Naive thymus-derived CD8-positive, alpha-beta T cell (primary cell): Measurements from ENCODE around the gene CCDC57. TPM values are rescaled to one million over a fixed set of nuclear protein-coding genes. Genes with fewer than 3 reads are reported as not detected.

Experiments used
- ATAC-seq, 2 donors: fragments of 150-1000 bp; cut with Tn5 transposase in 1 of 2; sonication (Bioruptor Pico), chemical (Tn5 transposase) in 1 of 2; 1 replicate in 1 of 2; 2 replicates in 1 of 2; pipeline ENCODE4 v1.10.0; 2021; ENCODE audit warnings: mild to moderate bottlenecking in 2 of 2, moderate library complexity in 2 of 2
- POLR2A ChIA-PET: fragments of 350-600 bp; sonication (Branson Sonifier 250); formaldehyde crosslinking; loops from one replicate; lab custom pipeline; 2021; ENCODE audit warnings: antibody characterized with exemption; lab: Charles Lee
- DNase-seq, 10 donors: peaks; one replicate each; pipeline versions ENCODE4 v3.0.0 to v3.0.0-alpha.2; 2020 to 2022
- H3K27ac Mint-ChIP-seq, 10 donors: one replicate each; pipeline ENCODE4 v1.8.0; 2020 to 2022; ENCODE audit warnings: mild to moderate bottlenecking in 10 of 10, mixed read lengths in 10 of 10, moderate library complexity in 4 of 10, inconsistent platforms in 1 of 10
- H3K27me3 Mint-ChIP-seq, 5 donors: one replicate each; pipeline ENCODE4 v1.8.0; 2021 to 2022; ENCODE audit warnings: mixed read lengths in 5 of 5
- H3K36me3 Mint-ChIP-seq, 3 donors: one replicate each; pipeline ENCODE4 v1.8.0; 2020 to 2022; ENCODE audit warnings: mixed read lengths in 3 of 3, mild to moderate bottlenecking in 2 of 3, inconsistent platforms in 1 of 3
- H3K4me1 Mint-ChIP-seq, 4 donors: one replicate each; pipeline ENCODE4 v1.8.0; 2021 to 2022; ENCODE audit warnings: mixed read lengths in 4 of 4
- H3K4me3 Mint-ChIP-seq, 10 donors: one replicate each; pipeline ENCODE4 v1.8.0; 2020 to 2022; ENCODE audit warnings: mild to moderate bottlenecking in 10 of 10, mixed read lengths in 10 of 10, moderate library complexity in 6 of 10, inconsistent platforms in 1 of 10
- H3K9me3 Mint-ChIP-seq, 9 donors: one replicate each; pipeline ENCODE4 v1.8.0; 2020 to 2022; ENCODE audit warnings: mixed read lengths in 9 of 9, mild to moderate bottlenecking in 3 of 9, inconsistent platforms in 1 of 9, moderate library complexity in 1 of 9
- polyA plus RNA-seq, 3 donors: library from polyadenylated mRNA; unstranded; fragments of 300-500 nt; fragmentation: Illumina TruSeq; gene quantifications; one replicate each; pipeline ENCODE4 v1.2.3, GENCODE V29; 2021
- total RNA-seq, 8 experiments: library from RNA in 2 of 8; stranded (reverse) in 2 of 8; gene quantifications; one replicate each; pipeline ENCODE4 v1.2.3 and lab custom pipeline; 2021 to 2026

CCDC57 gene
- total and polyA plus RNA-seq, 5 experiments from 2014 or later, result 39.6 to 80.0 (median 53.5) TPM

- Mint-ChIP-seq H3K27me3 (no peaks in the 10 kb centered on the region), H3K4me1 (no peaks in the 10 kb centered on the region), H3K9me3 (no peaks in the 10 kb centered on the region), H3K36me3 (peaks cover 0 to 22% (median 0%) of the 10 kb centered on the region in 3 donors), H3K4me3 (no peak overlapping the region), H3K27ac (no peak overlapping the region)
- ATAC-seq (no peak), DNase-seq (peak in 2 of 10 donors; percentile 6 to 40)
- POLR2A ChIA-PET, result no interaction called here
Observed at GRCh38 chr17:82086941-82087906, 125.4 kb downstream of the CCDC57 start.

- ATAC-seq (no peak), DNase-seq (peak in 1 of 10 donors; percentile 49)
- H3K4me3 Mint-ChIP-seq, result no peak overlapping the region
- no peaks in the 10 kb centered on the region for H3K9me3 Mint-ChIP-seq
- peaks cover 0 to 25% (median 0%) of the 10 kb centered on the region in 3 donors for H3K36me3 Mint-ChIP-seq
- no peaks in the 10 kb centered on the region for H3K4me1 Mint-ChIP-seq
- H3K27me3 Mint-ChIP-seq, result no peaks in the 10 kb centered on the region
- POLR2A ChIA-PET, result interaction anchor here (0.6 kb wide), 1 partner anchor 19 kb away, joined by 3 read pairs; no protein-coding TSS in a partner anchor
- no peak overlapping the region for H3K27ac Mint-ChIP-seq
Observed at GRCh38 chr17:82085931-82086764, 126.5 kb downstream of the CCDC57 start.

- Mint-ChIP-seq H3K27me3 (no peaks in the 10 kb centered on the region), H3K36me3 (peaks cover 0 to 26% (median 0%) of the 10 kb centered on the region in 3 donors), H3K4me3 (no peak overlapping the region), H3K27ac (peak overlapping the region in 1 of 10 donors; percentile 44), H3K4me1 (no peaks in the 10 kb centered on the region), H3K9me3 (no peaks in the 10 kb centered on the region)
- DNase-seq (peak in 2 of 10 donors; percentile 5 to 32), ATAC-seq (no peak)
- POLR2A ChIA-PET, result no interaction called here
Observed at GRCh38 chr17:82085031-82085861, 127.4 kb downstream of the CCDC57 start.

- Mint-ChIP-seq H3K27ac (peak overlapping the region in 1 of 10 donors; percentile 9), H3K36me3 (peaks cover 0 to 31% (median 3%) of the 10 kb centered on the region in 3 donors), H3K9me3 (no peaks in the 10 kb centered on the region), H3K27me3 (no peaks in the 10 kb centered on the region), H3K4me1 (no peaks in the 10 kb centered on the region), H3K4me3 (no peak overlapping the region)
- POLR2A ChIA-PET, result no interaction called here
- peak in 1 of 10 donors; percentile 3 for DNase-seq
- no peak for ATAC-seq
Observed at GRCh38 chr17:82084373-82085030, 128.1 kb downstream of the CCDC57 start.

GRCh38 chr17:82083533-82084359 lies 128.9 kb downstream of the CCDC57 start:
- peaks cover 0 to 34% (median 5%) of the 10 kb centered on the region in 3 donors for H3K36me3 Mint-ChIP-seq

GRCh38 chr17:82083009-82083408 lies 129.6 kb downstream of the CCDC57 start:
- no peak for DNase-seq
- ATAC-seq, result no peak
- no peak overlapping the region for H3K27ac Mint-ChIP-seq
- H3K4me3 Mint-ChIP-seq, result no peak overlapping the region
- POLR2A ChIA-PET, result interaction anchor here (1.0 kb wide), 1 partner anchor 43 kb away, joined by 3 read pairs; no protein-coding TSS in a partner anchor
- no peaks in the 10 kb centered on the region for H3K27me3 Mint-ChIP-seq
- no peaks in the 10 kb centered on the region for H3K9me3 Mint-ChIP-seq
- H3K4me1 Mint-ChIP-seq, result no peaks in the 10 kb centered on the region
- H3K36me3 Mint-ChIP-seq, result peaks cover 0 to 33% (median 5%) of the 10 kb centered on the region in 3 donors

More at GRCh38 chr17:82083533-82084359, 128.9 kb downstream of the CCDC57 start:
- H3K27me3 Mint-ChIP-seq, result no peaks in the 10 kb centered on the region
- DNase-seq (no peak), ATAC-seq (no peak)
- no peaks in the 10 kb centered on the region for H3K9me3 Mint-ChIP-seq
- no peaks in the 10 kb centered on the region for H3K4me1 Mint-ChIP-seq
- H3K27ac Mint-ChIP-seq, result no peak overlapping the region
- H3K4me3 Mint-ChIP-seq, result no peak overlapping the region
- POLR2A ChIA-PET, result no interaction called here

GRCh38 chr17:82082456-82082855 lies 130.2 kb downstream of the CCDC57 start:
- no peak for DNase-seq
- Mint-ChIP-seq H3K4me3 (no peak overlapping the region), H3K27me3 (no peaks in the 10 kb centered on the region), H3K27ac (no peak overlapping the region), H3K9me3 (no peaks in the 10 kb centered on the region), H3K36me3 (peaks cover 0 to 31% (median 5%) of the 10 kb centered on the region in 3 donors), H3K4me1 (no peaks in the 10 kb centered on the region)
- ATAC-seq, result no peak
- POLR2A ChIA-PET, result interaction anchor here (1.0 kb wide), 1 partner anchor 44 kb away, joined by 3 read pairs; no protein-coding TSS in a partner anchor

- H3K9me3 Mint-ChIP-seq, result no peaks in the 10 kb centered on the region
- DNase-seq, result no peak
- H3K4me1 Mint-ChIP-seq, result no peaks in the 10 kb centered on the region
- peaks cover 0 to 30% (median 5%) of the 10 kb centered on the region in 3 donors for H3K36me3 Mint-ChIP-seq
- ATAC-seq, result no peak
- POLR2A ChIA-PET, result no interaction called here
- no peak overlapping the region for H3K4me3 Mint-ChIP-seq
- H3K27ac Mint-ChIP-seq, result no peak overlapping the region
- H3K27me3 Mint-ChIP-seq, result no peaks in the 10 kb centered on the region
Observed at GRCh38 chr17:82081966-82082365, 130.7 kb downstream of the CCDC57 start.

- H3K4me1 Mint-ChIP-seq, result no peaks in the 10 kb centered on the region
- H3K36me3 Mint-ChIP-seq, result peaks cover 0 to 29% (median 5%) of the 10 kb centered on the region in 3 donors
- POLR2A ChIA-PET, result no interaction called here
- H3K9me3 Mint-ChIP-seq, result no peaks in the 10 kb centered on the region
- H3K4me3 Mint-ChIP-seq, result no peak overlapping the region
- no peak for DNase-seq
- no peak for ATAC-seq
- H3K27me3 Mint-ChIP-seq, result no peaks in the 10 kb centered on the region
- peak overlapping the region in 1 of 10 donors; percentile 13 for H3K27ac Mint-ChIP-seq
Observed at GRCh38 chr17:82081546-82081945, 131.1 kb downstream of the CCDC57 start.

- H3K9me3 Mint-ChIP-seq, result no peaks in the 10 kb centered on the region
- H3K4me1 Mint-ChIP-seq, result no peaks in the 10 kb centered on the region
- no peak overlapping the region for H3K4me3 Mint-ChIP-seq
- POLR2A ChIA-PET, result no interaction called here
- H3K27ac Mint-ChIP-seq, result peak overlapping the region in 1 of 10 donors; percentile 13
- no peaks in the 10 kb centered on the region for H3K27me3 Mint-ChIP-seq
- DNase-seq (no peak), ATAC-seq (no peak)
- H3K36me3 Mint-ChIP-seq, result peaks cover 0 to 29% (median 5%) of the 10 kb centered on the region in 3 donors
Observed at GRCh38 chr17:82080789-82081464, 131.7 kb downstream of the CCDC57 start.
